ENCODE data around the gene ARHGAP35.
"Not testable (repeated sequence)": the region's sequence is repeated elsewhere in the genome, so short reads cannot be mapped to it uniquely, and the experiment has no call there.

ARHGAP35 gene

GRCh38 chr19:46871173-46871572 lies 10.4 kb downstream of the ARHGAP35 start:
- DNase-seq (ENCODE audit: low read depth) = not testable (repeated sequence)

- no peak for DNase-seq (ENCODE audit: low read depth)
Measured at GRCh38 chr19:46872967-46873366, 12.2 kb downstream of the ARHGAP35 start.

- no peak for DNase-seq (ENCODE audit: low read depth)
Measured at GRCh38 chr19:46875234-46875633, 14.4 kb downstream of the ARHGAP35 start.

GRCh38 chr19:46875657-46876056 lies 14.9 kb downstream of the ARHGAP35 start:
- no peak for DNase-seq (ENCODE audit: low read depth)

- DNase-seq (ENCODE audit: low read depth) = no peak
Measured at GRCh38 chr19:46878613-46879375, 18.0 kb downstream of the ARHGAP35 start.

- no peak for DNase-seq (ENCODE audit: low read depth)
Measured at GRCh38 chr19:46880431-46880830, 19.6 kb downstream of the ARHGAP35 start.

GRCh38 chr19:46881092-46881491 lies 20.3 kb downstream of the ARHGAP35 start:
- no peak for DNase-seq (ENCODE audit: low read depth)

- DNase-seq (ENCODE audit: low read depth) = no peak
Measured at GRCh38 chr19:46882034-46882433, 21.2 kb downstream of the ARHGAP35 start.

- not testable (repeated sequence) for DNase-seq (ENCODE audit: low read depth)
Measured at GRCh38 chr19:46882751-46883150, 22.0 kb downstream of the ARHGAP35 start.

GRCh38 chr19:46885411-46885810 lies 24.6 kb downstream of the ARHGAP35 start:
- DNase-seq (ENCODE audit: low read depth) = no peak

- DNase-seq (ENCODE audit: low read depth) = no peak
Measured at GRCh38 chr19:46886546-46887239, 25.9 kb downstream of the ARHGAP35 start.

GRCh38 chr19:46887240-46887782 lies 26.5 kb downstream of the ARHGAP35 start:
- no peak for DNase-seq (ENCODE audit: low read depth)

- DNase-seq (ENCODE audit: low read depth) = no peak
Measured at GRCh38 chr19:46890423-46891170, 29.8 kb downstream of the ARHGAP35 start.

- DNase-seq (ENCODE audit: low read depth) = no peak
Measured at GRCh38 chr19:46892252-46893179, 31.7 kb downstream of the ARHGAP35 start.

GRCh38 chr19:46896076-46896794 lies 35.4 kb downstream of the ARHGAP35 start:
- DNase-seq (ENCODE audit: low read depth) = no peak

GRCh38 chr19:46898731-46899130 lies 37.9 kb downstream of the ARHGAP35 start:
- DNase-seq (ENCODE audit: low read depth) = no peak

- no peak for DNase-seq (ENCODE audit: low read depth)
Measured at GRCh38 chr19:46900341-46900740, 39.5 kb downstream of the ARHGAP35 start.

- no peak for DNase-seq (ENCODE audit: low read depth)
Measured at GRCh38 chr19:46901701-46902401, 41.1 kb downstream of the ARHGAP35 start.

GRCh38 chr19:46902402-46902766 lies 41.6 kb downstream of the ARHGAP35 start:
- DNase-seq (ENCODE audit: low read depth) = no peak

- no peak for DNase-seq (ENCODE audit: low read depth)
Measured at GRCh38 chr19:46903458-46903857, 42.7 kb downstream of the ARHGAP35 start.

Measured in T follicular helper cell (primary cell).